ENCODE data around the gene FBXO31.

- TF ChIP-seq CTCF (IDR thresholded peaks at IDR 0.05; ENCODE audit: low read length), result no peak
- no peak for TF ChIP-seq EZH2phosphoT487 (IDR thresholded peaks at IDR 0.05; ENCODE audit: low read length)
- no peak for TF ChIP-seq EZH2 (optimal IDR thresholded peaks at IDR 0.05; ENCODE audit: low read depth, low read length)
Observed at GRCh38 chr16:87404764-87405625, 21.4 kb upstream of the FBXO31 start.

Data from MM.1S (cell line).